Testis (tissue), 2 donors: ENCODE data around the gene KCNF1.

Source experiments
- CTCF ChIP-seq, 3 experiments: fragments of 450-650 bp in 2 of 3; fragments of 200-600 bp in 1 of 3; sonication (generic) in 1 of 3; IDR thresholded peaks; one replicate each; pipeline ENCODE4 v1.5.1; 2016 to 2019; ENCODE audit warnings: antibody characterized with exemption in 3 of 3, mild to moderate bottlenecking in 2 of 3, moderate library complexity in 1 of 3
- POLR2A ChIP-seq: fragments of 450-650 bp; IDR thresholded peaks from one replicate; pipeline ENCODE4 v1.6.1; 2017; ENCODE audit warnings: antibody characterized with exemption, mild to moderate bottlenecking, moderate library complexity

GRCh38 chr2:10864251-10864650 is 47.5 kb upstream of the KCNF1 start:
- TF ChIP-seq POLR2A (no peak), CTCF (IDR thresholded peaks at IDR 0.05) (no peak)
